ENCODE data around the gene CDK16. TPM values are rescaled to one million over a fixed set of nuclear protein-coding genes. Genes with fewer than 3 reads are reported as not detected.

The CDK16 gene
- total RNA-seq, 1 experiment from 2014 or later, result 82.1 TPM

DNA sequence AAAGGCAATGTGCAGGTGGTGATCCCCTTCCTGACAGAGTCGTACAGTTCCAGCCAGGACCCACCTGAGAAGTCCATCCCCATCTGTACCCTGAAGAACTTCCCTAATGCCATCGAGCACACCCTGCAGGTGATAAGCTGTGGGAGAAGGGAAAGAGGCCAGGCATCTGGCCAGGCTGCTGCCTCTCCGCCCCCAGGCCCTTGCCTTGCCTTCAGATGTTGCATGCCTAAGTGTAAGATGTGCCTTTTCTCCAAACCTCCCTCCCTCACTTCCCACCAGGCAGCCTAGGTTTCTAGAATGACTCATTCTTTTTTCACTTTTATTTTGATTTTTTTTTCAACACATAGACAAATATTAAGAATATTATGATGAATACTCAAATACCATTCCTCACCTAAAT, 12.2 kb upstream of the CDK16 start:
- CTCF ChIA-PET, result no interaction called here
- H3F3A ChIP-seq (ENCODE audit: insufficient read depth, low read depth), result no peaks in the 10 kb centered on the region
- BruUV-seq (replicated peaks), result no TSS peak
- no peaks in the 10 kb centered on the region for H3K36me3 ChIP-seq (ENCODE audit: low read depth)
- H4K20me1 ChIP-seq (ENCODE audit: insufficient read depth), result no peaks in the 10 kb centered on the region
- DNase-seq, result no peak
- H3K4me3 ChIP-seq, result no peak overlapping the region
- no peaks in the 10 kb centered on the region for H3K9me3 ChIP-seq (ENCODE audit: insufficient read depth, low read depth)
- no peak overlapping the region for H2AFZ ChIP-seq
- no peaks in the 10 kb centered on the region for H3K9me2 ChIP-seq (ENCODE audit: insufficient read depth)
- H3K4me1 ChIP-seq (replicated peaks; ENCODE audit: insufficient read depth), result no peaks in the 10 kb centered on the region
- intact Hi-C loops (cut with micrococcal nuclease; ENCODE audit: unreplicated experiment), result no loop called here
- H3K27me3 ChIP-seq (ENCODE audit: insufficient read depth, low read depth), result no peaks in the 10 kb centered on the region
- no peaks in the 10 kb centered on the region for H3K79me2 ChIP-seq (ENCODE audit: low read depth)
- no peak overlapping the region for H3K27ac ChIP-seq
- no peak overlapping the region for H3K4me2 ChIP-seq
- no peak for TF ChIP-seq EZH2 (IDR thresholded peaks at IDR 0.05; ENCODE audit: low read depth)
- TF ChIP-seq, protein P1, sequence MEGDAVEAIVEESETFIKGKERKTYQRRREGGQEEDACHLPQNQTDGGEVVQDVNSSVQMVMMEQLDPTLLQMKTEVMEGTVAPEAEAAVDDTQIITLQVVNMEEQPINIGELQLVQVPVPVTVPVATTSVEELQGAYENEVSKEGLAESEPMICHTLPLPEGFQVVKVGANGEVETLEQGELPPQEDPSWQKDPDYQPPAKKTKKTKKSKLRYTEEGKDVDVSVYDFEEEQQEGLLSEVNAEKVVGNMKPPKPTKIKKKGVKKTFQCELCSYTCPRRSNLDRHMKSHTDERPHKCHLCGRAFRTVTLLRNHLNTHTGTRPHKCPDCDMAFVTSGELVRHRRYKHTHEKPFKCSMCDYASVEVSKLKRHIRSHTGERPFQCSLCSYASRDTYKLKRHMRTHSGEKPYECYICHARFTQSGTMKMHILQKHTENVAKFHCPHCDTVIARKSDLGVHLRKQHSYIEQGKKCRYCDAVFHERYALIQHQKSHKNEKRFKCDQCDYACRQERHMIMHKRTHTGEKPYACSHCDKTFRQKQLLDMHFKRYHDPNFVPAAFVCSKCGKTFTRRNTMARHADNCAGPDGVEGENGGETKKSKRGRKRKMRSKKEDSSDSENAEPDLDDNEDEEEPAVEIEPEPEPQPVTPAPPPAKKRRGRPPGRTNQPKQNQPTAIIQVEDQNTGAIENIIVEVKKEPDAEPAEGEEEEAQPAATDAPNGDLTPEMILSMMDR (conservative IDR thresholded peaks at IDR 0.05), result no peak
- POLR2A ChIA-PET (ENCODE audit: unreplicated experiment), result interaction anchor here (0.6 to 0.7 kb wide), 2 partner anchors 12 to 44 kb away, joined by 7 to 23 read pairs; no protein-coding TSS in a partner anchor

DNA sequence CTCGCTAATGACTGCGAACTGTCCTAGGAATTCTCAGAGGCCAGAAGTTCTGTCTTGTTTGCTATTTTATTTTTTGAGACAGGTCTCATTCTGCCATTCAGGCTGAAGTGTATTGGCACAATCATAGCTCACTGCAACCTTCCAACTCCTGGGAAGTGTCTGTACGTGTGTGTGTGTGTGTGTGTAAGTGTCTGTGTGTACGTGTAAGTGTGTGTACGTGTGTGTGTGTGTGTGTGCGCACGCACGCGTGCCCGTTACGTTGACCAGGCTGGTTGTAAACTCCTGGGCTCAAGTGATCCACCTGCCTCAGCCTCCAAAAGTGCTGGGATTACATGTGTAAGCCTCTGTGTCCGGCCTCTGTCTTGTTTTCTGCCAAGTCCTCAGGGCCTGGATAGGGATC, 10.4 kb upstream of the CDK16 start:
- POLR2A ChIA-PET (ENCODE audit: unreplicated experiment), result interaction anchor here (0.6 to 0.7 kb wide), 2 partner anchors 14 to 37 kb away, joined by 4 to 6 read pairs; no protein-coding TSS in a partner anchor
- intact Hi-C loops (cut with micrococcal nuclease; ENCODE audit: unreplicated experiment), result no loop called here

DNA sequence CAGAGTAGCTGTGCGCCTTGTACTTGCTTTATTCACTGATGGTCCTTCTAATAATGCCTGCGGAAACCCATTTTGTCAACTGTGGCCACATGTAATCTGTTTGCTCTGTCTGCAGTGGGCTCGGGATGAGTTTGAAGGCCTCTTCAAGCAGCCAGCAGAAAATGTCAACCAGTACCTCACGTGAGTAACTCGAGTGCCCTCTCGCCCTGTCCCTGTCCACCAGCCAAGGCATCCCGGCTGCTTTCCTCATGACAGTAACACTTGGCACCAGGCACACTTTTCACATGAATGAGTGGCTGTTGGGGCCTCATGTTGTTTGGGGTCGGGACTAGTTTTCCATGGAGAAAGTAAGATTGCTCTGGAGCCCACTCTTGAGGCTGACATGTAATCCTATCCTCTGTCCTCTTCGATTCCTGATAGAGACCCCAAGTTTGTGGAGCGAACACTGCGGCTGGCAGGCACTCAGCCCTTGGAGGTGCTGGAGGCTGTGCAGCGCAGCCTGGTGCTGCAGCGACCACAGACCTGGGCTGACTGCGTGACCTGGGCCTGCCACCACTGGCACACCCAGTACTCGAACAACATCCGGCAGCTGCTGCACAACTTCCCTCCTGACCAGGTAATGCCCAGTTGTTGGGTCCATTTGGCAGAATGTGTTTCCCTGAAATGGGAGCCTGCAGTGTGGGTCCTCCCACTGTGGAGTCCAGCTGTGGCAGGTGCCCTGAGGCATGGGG, 8.8 kb upstream of the CDK16 start:
- Histone ChIP-seq H3K4me1 (replicated peaks; ENCODE audit: insufficient read depth) (no peaks in the 10 kb centered on the region), H3K27me3 (ENCODE audit: insufficient read depth, low read depth) (no peaks in the 10 kb centered on the region), H3F3A (ENCODE audit: insufficient read depth, low read depth) (no peaks in the 10 kb centered on the region), H3K4me3 (no peak overlapping the region), H4K20me1 (ENCODE audit: insufficient read depth) (no peaks in the 10 kb centered on the region), H2AFZ (no peak overlapping the region), H3K9me2 (ENCODE audit: insufficient read depth) (no peaks in the 10 kb centered on the region), H3K4me2 (no peak overlapping the region), H3K36me3 (ENCODE audit: low read depth) (no peaks in the 10 kb centered on the region), H3K79me2 (ENCODE audit: low read depth) (no peaks in the 10 kb centered on the region), H3K9me3 (ENCODE audit: insufficient read depth, low read depth) (no peaks in the 10 kb centered on the region), H3K27ac (no peak overlapping the region)
- intact Hi-C loops (cut with micrococcal nuclease; ENCODE audit: unreplicated experiment), result no loop called here
- POLR2A ChIA-PET (ENCODE audit: unreplicated experiment), result no interaction called here
- BruUV-seq (replicated peaks), result no TSS peak
- TF ChIP-seq EZH2 (IDR thresholded peaks at IDR 0.05; ENCODE audit: low read depth), result no peak
- TF ChIP-seq, protein P1 (conservative IDR thresholded peaks at IDR 0.05), result no peak
- no peak for DNase-seq
- CTCF ChIA-PET, result no interaction called here

More for the DNA sequence above, 10.4 kb upstream of the CDK16 start:
- Histone ChIP-seq H3F3A (ENCODE audit: insufficient read depth, low read depth) (no peaks in the 10 kb centered on the region), H4K20me1 (ENCODE audit: insufficient read depth) (no peaks in the 10 kb centered on the region), H3K9me3 (ENCODE audit: insufficient read depth, low read depth) (no peaks in the 10 kb centered on the region), H3K79me2 (ENCODE audit: low read depth) (no peaks in the 10 kb centered on the region), H3K4me2 (no peak overlapping the region), H3K27me3 (ENCODE audit: insufficient read depth, low read depth) (no peaks in the 10 kb centered on the region), H3K27ac (no peak overlapping the region), H3K4me1 (replicated peaks; ENCODE audit: insufficient read depth) (no peaks in the 10 kb centered on the region), H3K4me3 (no peak overlapping the region), H3K9me2 (ENCODE audit: insufficient read depth) (no peaks in the 10 kb centered on the region), H3K36me3 (ENCODE audit: low read depth) (no peaks in the 10 kb centered on the region), H2AFZ (no peak overlapping the region)
- DNase-seq, result no peak
- CTCF ChIA-PET, result no interaction called here
- no TSS peak for BruUV-seq (replicated peaks)
- TF ChIP-seq, protein P1 (conservative IDR thresholded peaks at IDR 0.05), result no peak
- TF ChIP-seq EZH2 (IDR thresholded peaks at IDR 0.05; ENCODE audit: low read depth), result no peak

Data from PC-9 (cell line).